ENCODE data around the gene SLC19A1.
"Not testable (repeated sequence)": the region's sequence is repeated elsewhere in the genome, so short reads cannot be mapped to it uniquely, and the experiment has no call there.

SLC19A1 gene

DNA sequence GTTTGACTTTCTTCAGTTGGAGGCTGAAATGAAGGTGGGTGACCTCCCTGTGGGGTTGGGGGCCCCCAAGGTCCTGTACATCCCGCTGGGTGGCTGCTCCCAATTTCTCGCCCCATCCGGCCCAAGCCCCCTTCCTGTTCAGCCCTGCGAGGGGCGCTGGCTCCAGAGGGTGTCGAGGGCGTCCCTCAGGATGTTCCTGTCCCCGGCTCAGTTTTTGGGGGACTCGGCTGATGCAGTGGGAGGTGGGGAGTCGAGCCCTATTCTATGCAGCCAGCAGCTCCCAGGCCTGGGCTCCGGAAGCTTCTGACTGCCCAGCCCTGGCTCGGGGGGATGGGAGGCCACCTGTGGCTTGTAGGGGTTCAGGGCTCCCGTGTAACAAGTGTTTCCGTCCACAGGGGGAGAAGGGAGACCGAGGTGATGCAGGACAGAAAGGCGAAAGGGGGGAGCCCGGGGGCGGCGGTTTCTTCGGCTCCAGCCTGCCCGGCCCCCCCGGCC, 38.2 kb downstream of the SLC19A1 start:
- Histone ChIP-seq H3K9me3 (ENCODE audit: control insufficient read depth, insufficient read depth, low read length) (no peaks in the 10 kb centered on the region), H3K36me3 (ENCODE audit: insufficient read depth, low read length) (no peaks in the 10 kb centered on the region; the same call in 1 of the 2 replicates)

GRCh38 chr21:45503226-45503625, 39.0 kb downstream of the SLC19A1 start:
- not testable (repeated sequence) for H3K9ac ChIP-seq (ENCODE audit: low read depth, low read length); H3K9me3 ChIP-seq (ENCODE audit: control insufficient read depth, insufficient read depth, low read length); H3K4me1 ChIP-seq (ENCODE audit: insufficient read depth, low read length); H3K36me3 ChIP-seq (ENCODE audit: insufficient read depth, low read length)

More for the DNA sequence above, 38.2 kb downstream of the SLC19A1 start:
- H3K9ac ChIP-seq (ENCODE audit: low read depth, low read length) = no peak overlapping the region
- H3K4me1 ChIP-seq (ENCODE audit: insufficient read depth, low read length) = no peaks in the 10 kb centered on the region

DNA sequence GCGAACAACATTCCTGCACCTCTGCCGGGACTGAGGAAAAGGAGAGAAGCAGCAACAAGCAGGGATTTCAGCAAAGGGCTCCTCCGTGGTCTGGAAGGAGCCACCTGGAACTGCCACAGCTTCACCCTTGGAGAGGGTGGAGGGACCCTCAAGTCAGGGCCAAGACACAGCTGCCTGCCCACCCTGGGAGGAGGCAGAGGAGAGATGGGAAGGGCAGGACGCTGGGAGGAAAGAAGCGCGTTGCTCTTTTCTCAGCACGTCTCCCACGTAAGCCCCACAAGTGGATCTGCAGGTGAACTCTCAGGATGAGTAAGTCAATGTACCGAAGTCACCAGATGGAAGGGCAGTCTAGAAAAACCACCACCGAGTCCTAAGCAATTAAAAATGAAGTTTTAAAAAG, 39.6 kb downstream of the SLC19A1 start:
- H3K36me3 ChIP-seq (ENCODE audit: insufficient read depth, low read length) = peaks cover 3% of the 10 kb centered on the region; the same call in 1 of the 2 replicates
- H3K9ac ChIP-seq (ENCODE audit: low read depth, low read length) = no peak overlapping the region
- H3K4me1 ChIP-seq (ENCODE audit: insufficient read depth, low read length) = no peaks in the 10 kb centered on the region
- H3K9me3 ChIP-seq (ENCODE audit: control insufficient read depth, insufficient read depth, low read length) = no peaks in the 10 kb centered on the region

DNA sequence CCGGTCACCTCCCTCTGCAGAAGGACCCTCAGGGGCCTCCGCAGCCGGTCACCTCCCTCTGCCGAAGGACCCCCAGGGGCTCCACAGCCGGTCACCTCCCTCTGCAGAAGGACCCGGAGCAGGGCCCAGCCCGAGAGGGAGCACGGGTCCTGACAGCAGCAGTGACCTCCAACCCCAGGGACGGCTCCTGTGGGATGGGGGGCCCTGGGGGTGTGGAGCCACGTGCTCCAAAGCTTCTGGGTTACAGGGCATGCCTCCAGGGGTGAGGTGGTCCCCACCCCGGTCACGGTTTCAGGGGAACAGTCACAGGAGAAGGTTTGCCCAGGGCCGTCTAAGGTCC, 40.3 kb downstream of the SLC19A1 start:
- Histone ChIP-seq H3K36me3 (ENCODE audit: insufficient read depth, low read length) (peaks cover 4% of the 10 kb centered on the region; the same call in 1 of the 2 replicates), H3K9ac (ENCODE audit: low read depth, low read length) (no peak overlapping the region), H3K9me3 (ENCODE audit: control insufficient read depth, insufficient read depth, low read length) (no peaks in the 10 kb centered on the region), H3K4me1 (ENCODE audit: insufficient read depth, low read length) (no peaks in the 10 kb centered on the region)

GRCh38 chr21:45501081-45502005, 40.9 kb downstream of the SLC19A1 start:
- not testable (repeated sequence) for H3K9ac ChIP-seq (ENCODE audit: low read depth, low read length); H3K36me3 ChIP-seq (ENCODE audit: insufficient read depth, low read length); H3K4me1 ChIP-seq (ENCODE audit: insufficient read depth, low read length); H3K9me3 ChIP-seq (ENCODE audit: control insufficient read depth, insufficient read depth, low read length)

- Histone ChIP-seq H3K4me1 (ENCODE audit: insufficient read depth, low read length) (no peaks in the 10 kb centered on the region), H3K9me3 (ENCODE audit: control insufficient read depth, insufficient read depth, low read length) (no peaks in the 10 kb centered on the region), H3K36me3 (ENCODE audit: insufficient read depth, low read length) (peaks cover 17% of the 10 kb centered on the region), H3K9ac (ENCODE audit: low read depth, low read length) (no peak overlapping the region)
Observed at GRCh38 chr21:45499970-45500577, 42.2 kb downstream of the SLC19A1 start.

DNA sequence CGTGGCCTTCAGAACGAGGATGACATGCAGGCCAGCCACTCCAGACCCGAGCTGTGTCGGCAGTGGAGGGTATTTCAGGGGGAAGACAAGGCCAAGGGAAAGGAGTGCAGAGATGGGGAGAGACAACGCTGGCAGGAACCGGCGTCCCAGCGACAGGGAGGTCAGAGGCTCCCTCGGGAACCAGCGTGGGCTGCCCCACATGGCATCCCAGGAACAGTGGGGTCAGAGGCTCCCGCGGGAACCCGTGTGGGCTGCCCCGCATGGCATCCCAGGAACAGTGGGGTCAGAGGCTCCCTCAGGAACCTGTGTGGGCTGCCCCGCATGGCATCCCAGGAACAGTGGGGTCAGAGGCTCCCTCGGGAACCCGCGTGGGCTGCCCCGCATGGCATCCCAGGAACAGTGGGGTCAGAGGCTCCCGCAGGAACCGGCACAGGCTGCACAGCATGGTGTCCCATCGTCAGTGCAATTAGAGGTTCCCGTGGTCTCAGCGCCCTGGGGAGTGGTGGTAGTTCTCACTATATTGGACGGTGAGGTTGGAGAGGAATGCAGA, 43.0 kb downstream of the SLC19A1 start:
- H3K4me1 ChIP-seq (ENCODE audit: insufficient read depth, low read length) = no peaks in the 10 kb centered on the region
- no peak overlapping the region for H3K9ac ChIP-seq (ENCODE audit: low read depth, low read length)
- no peaks in the 10 kb centered on the region for H3K9me3 ChIP-seq (ENCODE audit: control insufficient read depth, insufficient read depth, low read length)
- H3K36me3 ChIP-seq (ENCODE audit: insufficient read depth, low read length) = peaks cover 17% of the 10 kb centered on the region

DNA sequence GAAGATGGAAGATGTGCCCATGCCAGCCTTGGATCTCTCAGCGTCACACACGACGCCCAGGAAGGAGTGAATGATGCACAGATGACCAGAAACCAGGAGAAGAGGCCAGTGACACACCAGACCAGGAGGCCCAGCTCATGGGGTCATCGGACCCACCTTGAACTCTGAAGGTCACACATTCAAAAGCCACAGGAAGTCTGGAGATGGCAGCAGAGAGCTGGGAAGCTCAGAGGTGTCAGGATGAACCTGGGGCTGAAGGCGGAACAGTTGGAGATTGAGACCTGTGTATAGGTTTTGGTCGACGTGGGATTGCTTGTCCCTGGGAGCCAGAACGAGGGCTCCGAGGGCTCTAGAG, 43.6 kb downstream of the SLC19A1 start:
- Histone ChIP-seq H3K9me3 (ENCODE audit: control insufficient read depth, insufficient read depth, low read length) (no peaks in the 10 kb centered on the region), H3K4me1 (ENCODE audit: insufficient read depth, low read length) (no peaks in the 10 kb centered on the region), H3K36me3 (ENCODE audit: insufficient read depth, low read length) (peaks cover 17% of the 10 kb centered on the region), H3K9ac (ENCODE audit: low read depth, low read length) (no peak overlapping the region)

GRCh38 chr21:45497846-45498645, 44.2 kb downstream of the SLC19A1 start:
- Histone ChIP-seq H3K36me3 (ENCODE audit: insufficient read depth, low read length) (peaks cover 17% of the 10 kb centered on the region), H3K9ac (ENCODE audit: low read depth, low read length) (no peak overlapping the region), H3K9me3 (ENCODE audit: control insufficient read depth, insufficient read depth, low read length) (no peaks in the 10 kb centered on the region), H3K4me1 (ENCODE audit: insufficient read depth, low read length) (no peaks in the 10 kb centered on the region)

GRCh38 chr21:45496968-45497845, 45.0 kb downstream of the SLC19A1 start:
- H3K4me1 ChIP-seq (ENCODE audit: insufficient read depth, low read length) = no peaks in the 10 kb centered on the region
- H3K36me3 ChIP-seq (ENCODE audit: insufficient read depth, low read length) = peaks cover 19% of the 10 kb centered on the region
- no peak overlapping the region for H3K9ac ChIP-seq (ENCODE audit: low read depth, low read length)
- H3K9me3 ChIP-seq (ENCODE audit: control insufficient read depth, insufficient read depth, low read length) = no peaks in the 10 kb centered on the region

- Histone ChIP-seq H3K4me1 (ENCODE audit: insufficient read depth, low read length) (no peaks in the 10 kb centered on the region), H3K36me3 (ENCODE audit: insufficient read depth, low read length) (peaks cover 21% of the 10 kb centered on the region), H3K9me3 (ENCODE audit: control insufficient read depth, insufficient read depth, low read length) (no peaks in the 10 kb centered on the region), H3K9ac (ENCODE audit: low read depth, low read length) (no peak overlapping the region)
Observed at GRCh38 chr21:45496151-45496967, 45.9 kb downstream of the SLC19A1 start.

GRCh38 chr21:45494851-45495680, 47.2 kb downstream of the SLC19A1 start:
- Histone ChIP-seq H3K36me3 (ENCODE audit: insufficient read depth, low read length) (peaks cover 21% of the 10 kb centered on the region), H3K9ac (ENCODE audit: low read depth, low read length) (no peak overlapping the region), H3K4me1 (ENCODE audit: insufficient read depth, low read length) (no peaks in the 10 kb centered on the region), H3K9me3 (ENCODE audit: control insufficient read depth, insufficient read depth, low read length) (no peaks in the 10 kb centered on the region)

All from ES-I3 (cell line).